Right hindlimb (tissue), 1 donor: ENCODE data around the gene B3GAT2.

Experiments used
- DNase-seq: peaks from one replicate; pipeline ENCODE4 v3.0.0-alpha.2; 2018

B3GAT2 gene

DNA sequence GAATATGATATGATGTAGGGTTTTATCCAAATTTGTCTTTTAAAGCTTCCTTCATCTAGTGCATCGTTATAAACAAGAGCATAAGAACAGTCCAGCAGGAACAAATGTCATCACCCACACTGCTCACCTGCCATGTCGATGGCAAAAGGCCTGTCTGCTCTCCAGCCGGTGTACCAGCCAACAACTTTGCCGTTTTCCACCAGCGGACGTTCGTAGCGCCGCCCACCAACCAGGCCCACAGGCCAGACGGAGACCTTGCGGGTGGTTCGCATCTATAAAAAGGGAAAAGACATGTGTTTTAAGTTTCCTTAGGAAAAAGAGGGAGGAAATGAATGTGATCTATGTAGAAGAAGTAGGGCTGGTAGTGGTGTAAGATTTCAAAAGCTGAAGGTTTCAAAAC is 62.9 kb downstream of the B3GAT2 start:
- DNase-seq: no peak

DNA sequence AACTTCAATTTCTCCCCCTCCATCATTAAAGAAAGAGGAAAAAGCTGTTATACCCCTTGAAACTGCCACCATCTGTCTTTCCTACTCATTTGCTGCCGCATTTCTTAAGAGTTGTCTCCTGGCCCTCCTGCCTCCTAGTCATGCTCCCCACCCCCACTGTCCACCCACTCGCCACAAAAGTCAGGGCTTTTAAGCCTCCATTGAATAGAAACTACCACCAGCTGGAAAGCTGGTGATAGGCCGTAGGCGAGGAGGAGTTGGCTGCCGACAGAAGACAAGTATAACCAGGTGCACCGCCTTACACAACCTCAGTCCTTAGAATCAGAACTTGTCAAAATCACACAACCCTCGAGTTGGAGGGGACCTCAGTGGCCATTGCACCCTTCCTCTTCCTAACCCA is 67.6 kb downstream of the B3GAT2 start:
- DNase-seq: no peak

DNA sequence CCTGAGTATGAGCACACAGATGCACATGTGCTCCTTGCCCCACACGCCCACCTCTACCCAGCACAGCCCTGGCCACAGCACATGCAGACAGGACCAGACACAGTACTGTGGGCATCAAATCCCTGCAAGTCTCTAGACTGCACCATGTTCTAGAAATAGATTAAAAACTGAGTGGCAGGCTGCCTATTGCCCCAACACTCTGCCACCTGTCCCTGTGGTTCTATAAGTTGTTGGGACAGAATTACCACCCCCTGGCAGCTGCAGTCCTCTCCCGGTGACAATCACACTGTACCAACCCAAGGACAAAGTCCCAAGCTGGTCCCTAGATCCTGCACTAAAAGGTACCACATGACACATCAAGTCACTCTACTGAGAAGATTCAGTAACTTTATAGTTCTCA is 70.2 kb downstream of the B3GAT2 start:
- DNase-seq: peak; percentile 30

DNA sequence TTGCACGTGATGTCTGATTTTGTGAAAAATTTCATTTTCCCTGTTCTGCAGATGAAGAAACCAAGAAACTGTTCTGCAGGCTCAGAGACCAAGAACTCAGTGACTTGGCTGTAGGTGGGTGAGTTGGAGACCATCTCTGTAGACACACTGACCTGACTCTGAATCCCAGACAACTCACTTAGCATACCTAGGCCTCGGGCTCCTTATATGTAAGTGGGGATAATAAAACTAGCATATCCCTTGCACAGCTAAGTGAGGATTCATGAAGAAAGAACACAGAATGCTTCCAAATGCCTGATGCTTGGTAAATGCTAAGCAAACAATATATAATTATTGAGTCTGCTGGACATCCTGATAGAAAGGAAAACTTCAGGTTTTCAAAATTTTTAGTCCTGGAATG is 70.8 kb downstream of the B3GAT2 start:
- DNase-seq: no peak

DNA sequence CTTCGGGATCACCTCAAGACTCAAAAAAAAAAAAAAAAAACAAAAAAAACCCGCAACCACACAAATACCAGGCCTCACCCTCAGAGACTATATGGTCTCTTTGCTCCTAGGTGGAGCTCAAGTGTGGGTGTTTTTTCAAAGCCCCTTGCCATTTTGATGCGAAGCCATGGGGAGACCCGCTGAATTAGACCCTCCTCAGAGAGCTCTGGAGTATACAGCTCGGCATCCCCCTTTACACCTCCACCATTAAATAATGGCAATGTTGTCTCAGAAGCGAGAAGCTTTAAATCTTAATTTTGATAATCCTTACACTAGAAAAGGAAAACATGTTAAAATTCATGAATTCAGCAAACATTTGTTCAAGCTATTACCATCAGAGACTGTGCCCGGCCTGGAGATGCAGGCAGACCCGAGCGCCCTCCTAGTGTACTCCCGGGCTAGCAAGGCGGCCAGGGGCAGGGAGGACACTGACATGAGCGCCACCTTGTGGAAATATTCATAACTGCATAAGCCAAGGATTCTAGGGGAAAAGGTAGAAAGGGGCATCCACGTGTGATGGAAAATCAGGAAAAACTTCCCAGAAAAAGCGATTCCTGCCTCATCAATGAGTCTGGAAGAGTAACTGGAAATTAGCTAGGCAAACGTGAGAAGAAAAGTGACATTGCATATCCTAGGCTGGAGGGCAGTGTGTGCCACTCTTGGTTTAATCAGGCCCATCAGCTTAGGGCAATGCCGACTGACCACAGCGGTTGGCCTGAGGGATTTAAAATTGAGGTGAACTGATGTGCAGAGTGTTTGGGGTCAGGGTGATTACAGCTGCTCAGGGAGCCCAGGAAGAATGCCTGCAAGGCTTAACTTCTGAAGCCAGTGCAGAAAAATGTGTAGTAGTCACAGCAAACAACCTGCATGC is 72.5 kb downstream of the B3GAT2 start:
- DNase-seq: peak; percentile 61

DNA sequence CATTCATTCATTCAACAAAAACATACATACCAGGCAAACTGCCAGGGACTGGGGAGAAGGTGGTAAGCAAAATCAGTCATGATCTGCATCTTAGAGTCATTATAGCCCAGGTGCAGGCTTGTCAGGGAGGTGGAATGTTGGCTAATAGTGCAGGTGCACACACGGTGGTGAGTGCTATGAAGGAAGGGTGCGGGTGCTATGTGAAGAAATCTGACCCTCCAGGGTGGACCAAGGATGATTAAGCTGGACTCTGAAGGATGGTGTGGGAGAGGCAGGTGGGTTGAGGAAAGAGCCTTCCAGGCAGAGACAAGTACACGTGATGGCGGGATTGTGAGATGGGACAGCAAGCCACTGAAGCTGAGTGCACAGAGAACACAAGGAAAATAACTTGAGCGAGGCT is 77.4 kb downstream of the B3GAT2 start:
- no peak for DNase-seq

DNA sequence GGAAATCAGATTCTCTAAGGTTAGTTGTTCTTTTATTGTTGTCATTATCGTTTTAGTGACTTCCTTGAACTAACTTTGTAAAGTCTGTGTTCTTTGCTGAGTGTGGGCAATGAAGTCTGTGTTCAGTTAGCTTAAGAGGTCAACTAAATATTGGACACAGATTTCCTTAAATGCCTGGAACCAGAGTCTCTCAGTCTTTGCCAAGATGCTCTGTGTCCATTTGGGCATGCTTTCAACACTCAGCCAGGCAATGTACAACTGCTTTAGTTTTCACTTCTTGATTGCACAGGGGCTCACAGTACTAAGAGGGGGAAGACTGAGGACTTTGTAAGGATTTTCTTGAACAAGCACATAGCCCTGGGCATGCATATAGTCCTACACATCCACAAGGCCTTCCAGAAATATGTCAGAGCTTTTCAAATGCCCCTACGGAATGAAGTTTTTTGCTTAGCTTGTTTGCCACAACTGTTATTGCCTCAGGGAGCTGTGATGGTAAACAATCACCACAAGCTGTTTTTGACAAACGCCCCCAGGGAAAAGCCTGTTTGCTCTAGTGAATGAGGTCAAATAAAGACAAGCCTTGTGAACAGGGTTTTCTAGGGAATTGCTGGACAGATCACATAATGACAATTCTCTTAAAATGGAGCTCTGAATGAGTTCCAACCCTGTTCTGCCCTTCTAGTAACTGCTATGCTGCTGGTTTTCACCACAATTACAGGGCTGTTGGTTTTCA is 82.5 kb downstream of the B3GAT2 start:
- DNase-seq: no peak

DNA sequence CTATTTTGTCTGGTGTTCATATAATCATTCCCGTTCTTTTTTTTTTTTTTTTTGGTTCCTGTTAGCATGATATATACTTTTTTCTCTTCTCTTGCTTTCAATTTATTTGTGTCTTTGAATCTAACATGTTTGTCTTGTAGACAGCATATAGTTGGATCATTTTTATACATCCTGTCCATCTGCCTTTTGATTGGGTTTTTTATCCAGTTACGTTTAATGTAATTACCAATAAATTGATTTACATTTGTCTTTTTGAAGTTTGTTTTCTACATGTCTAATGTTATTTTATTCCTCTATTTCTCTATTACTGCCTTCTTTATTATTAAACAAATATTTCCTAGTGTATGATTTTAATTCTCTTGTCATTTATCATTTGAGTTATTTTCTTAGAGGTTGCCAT is 84.4 kb downstream of the B3GAT2 start:
- no peak for DNase-seq

DNA sequence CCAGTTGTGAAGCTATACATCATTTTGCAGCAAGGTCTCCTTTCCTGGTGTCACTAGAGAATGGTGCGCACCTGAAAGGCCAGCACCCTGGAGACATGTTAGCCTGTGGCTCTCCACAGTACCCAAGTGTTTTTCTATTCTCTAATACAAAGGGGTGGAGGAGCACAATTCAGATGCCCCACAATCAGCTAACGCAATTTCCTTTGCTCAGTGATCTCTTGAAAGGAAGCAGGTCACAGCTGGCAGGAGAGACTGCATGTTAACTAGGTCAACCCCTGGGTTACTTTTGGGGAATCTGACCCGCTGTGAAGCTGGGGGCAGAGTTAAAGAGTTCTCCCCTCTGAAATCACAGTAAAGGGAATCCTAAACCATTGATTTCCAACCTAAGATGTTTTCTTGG is 92.5 kb downstream of the B3GAT2 start:
- DNase-seq: no peak

DNA sequence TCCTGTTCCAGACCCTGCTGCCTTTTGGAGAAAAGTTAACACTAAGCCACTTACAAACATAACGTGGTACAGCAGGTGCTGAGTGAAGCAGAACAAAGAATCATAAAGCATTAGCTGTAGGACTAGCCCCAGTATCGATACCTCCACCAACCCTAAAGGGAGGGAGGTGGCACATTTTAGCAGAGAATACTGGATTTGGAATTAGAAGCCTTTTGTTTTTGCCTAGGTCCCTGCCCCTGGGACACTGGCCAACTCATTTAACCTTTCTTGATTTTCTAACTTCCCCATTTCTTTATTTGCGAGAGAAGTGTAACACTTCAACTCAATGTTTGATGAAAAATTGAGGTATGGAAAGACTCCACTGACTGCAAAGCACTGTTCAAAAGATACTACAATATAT is 93.5 kb downstream of the B3GAT2 start:
- DNase-seq: no peak

DNA sequence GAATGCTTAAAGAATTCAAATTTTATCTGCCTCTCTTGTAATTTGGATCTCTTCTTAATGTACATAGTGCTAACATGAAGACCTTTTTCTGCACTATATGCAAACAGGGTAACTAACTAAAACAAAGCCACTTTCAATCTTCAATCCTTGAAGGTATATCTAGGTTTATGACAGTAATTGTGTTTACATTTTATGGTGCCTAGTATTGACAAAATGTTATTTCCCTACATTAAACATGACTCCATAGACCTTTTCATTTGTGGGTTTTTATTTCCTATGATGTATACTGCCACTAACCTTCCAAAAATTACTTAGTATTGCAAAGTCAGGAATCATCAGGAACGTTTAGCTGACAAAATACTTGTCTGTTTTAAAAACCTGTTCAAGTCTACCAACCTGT is 95.9 kb downstream of the B3GAT2 start:
- DNase-seq: no peak

DNA sequence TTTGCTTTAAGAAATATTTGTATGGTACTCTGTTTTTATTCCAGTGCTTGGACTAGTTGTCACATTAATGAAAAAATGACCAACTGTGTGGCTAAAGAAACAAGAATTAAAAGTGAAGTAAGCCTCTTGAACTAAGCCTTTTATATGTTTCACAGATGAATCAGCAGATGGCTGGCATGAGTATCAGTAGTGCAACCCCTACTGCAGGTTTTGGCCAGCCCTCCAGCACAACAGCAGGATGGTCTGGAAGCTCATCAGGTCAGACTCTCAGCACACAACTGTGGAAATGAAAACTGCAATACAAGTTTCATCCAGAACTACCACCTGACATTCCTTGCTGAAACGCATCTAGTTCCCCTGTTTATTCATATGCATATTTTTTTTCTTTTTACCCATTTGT is 96.8 kb downstream of the B3GAT2 start:
- DNase-seq: no peak

DNA sequence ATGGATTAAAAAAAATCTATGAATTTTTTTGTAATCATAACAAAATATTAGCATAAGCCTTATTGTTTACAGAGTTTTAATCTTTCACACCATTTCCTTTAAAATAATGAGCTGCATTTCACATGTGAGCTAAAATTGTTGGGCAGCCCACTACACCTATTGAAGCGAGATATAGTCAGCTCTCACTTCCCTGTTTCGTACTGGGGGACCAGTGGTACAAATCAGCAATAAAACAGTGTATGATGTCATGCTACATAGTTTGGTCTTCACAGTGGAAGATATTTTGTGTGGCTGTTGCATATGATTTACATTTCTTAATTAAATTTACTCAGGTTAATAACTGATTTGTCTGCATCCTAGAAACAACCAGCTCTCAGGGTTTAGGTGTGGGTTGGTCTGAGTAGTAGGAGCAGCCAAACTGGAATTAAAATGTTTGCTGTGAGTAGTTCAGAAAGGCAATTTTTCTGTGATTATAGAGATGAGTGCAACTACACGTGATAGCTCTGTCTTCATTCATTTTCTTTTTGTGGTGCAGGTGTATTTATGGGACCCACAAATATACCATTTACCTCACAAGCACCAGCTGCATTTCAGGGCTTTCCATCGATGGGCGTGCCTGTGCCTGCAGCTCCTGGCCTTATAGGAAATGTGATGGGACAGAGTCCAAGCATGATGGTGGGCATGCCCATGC is 99.3 kb downstream of the B3GAT2 start:
- no peak for DNase-seq

DNA sequence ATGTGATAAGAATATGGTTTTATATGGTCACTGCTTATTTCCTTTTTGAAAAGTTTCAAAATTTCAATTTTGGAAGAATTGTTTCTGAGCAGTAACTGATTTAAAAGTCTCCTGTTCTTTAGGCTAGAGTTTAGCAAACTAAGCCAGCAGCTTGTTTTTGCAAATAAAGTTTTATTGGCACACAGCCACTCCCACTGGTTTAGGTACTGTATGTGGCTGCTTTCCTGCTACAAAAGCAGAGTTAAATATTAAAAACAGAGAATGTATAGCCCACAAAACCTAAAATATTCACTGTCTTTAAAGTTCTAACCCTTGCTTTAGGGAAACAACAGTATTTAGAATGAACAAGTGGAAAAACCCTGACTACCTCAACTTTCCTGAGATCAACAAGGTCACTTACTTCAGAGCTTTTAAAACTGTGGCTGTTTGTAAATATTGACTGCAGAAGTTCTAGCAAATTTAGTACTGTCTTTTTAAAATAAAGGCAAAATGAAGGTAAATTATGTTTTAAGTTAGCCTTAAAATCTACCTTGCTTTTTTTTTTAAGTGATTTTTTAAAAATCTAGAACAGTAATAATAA is 104.1 kb downstream of the B3GAT2 start:
- DNase-seq: no peak

DNA sequence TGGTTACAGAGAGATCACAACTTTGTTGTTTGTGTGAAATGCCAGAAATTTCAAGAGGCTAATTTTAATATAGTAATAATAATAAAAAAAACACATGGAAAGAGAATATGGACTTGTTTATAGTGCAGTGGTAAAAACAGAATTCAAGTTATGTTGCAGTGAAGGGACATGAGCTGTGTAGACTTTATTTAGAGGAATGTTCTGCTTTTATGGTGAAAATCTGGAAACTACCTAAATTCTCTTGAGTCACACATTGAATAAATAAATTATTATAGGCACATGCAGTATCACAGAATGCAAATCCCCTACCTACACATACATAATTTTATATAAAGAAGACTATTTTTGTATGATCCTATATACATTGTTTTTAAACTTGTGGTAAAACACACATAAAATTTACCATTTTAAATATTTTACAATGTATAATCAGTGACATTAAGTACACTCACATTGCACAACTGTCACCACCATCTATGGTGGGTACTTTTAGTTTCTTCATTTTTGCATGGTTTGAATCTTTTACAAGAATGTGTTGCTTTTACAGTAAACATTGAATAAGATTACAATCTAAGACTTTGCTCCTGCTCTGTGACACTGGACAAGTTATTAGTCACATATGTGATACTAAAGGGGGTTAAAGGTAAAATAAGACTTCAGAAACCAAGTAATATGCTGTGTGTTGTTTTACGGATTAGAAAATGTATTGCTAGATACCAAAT is 107.4 kb downstream of the B3GAT2 start:
- no peak for DNase-seq

DNA sequence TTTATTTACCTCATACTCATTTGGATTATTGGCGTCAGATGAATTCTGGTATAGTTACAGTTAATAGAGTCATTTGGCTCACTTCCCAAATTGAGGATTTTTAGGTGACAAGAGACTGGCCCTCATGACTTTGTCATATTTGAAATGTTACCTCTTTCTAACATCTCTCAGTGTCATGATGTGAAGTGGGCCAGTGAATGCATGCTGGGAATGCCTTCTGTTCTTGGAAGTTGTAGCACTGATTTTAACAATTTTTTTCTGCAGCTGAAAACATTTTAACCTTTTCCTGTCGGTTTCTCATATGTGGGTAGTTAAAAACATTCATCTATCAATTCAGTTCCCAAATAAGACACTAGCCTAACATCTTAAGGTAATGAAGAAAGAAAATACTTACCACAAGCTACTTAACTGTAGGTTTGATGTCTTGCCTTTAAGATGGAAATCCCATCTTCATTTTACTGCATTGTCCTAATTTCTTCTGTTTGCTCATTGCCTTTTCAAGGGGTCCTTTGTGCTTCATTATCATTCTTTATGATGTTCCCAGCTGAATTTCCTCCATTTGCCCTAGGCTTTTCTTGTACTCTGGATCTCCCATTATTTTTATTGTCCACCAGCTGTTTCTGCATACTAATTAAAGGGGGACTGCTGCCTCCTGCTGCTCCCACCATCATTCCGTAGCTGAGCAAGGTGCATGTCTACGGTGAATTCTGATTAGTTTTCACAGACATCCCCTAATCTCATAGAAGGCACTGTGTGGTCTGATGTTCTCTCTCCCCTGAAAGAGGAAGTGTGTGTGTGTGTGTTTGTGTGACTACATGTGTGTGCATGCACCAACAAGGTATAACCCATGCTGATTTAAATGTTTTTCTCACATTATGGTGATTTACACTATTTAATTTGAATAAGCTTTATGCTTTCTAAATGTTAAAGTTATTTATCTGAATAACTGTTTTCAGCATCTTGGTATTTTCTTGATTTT is 109.5 kb downstream of the B3GAT2 start:
- no peak for DNase-seq

DNA sequence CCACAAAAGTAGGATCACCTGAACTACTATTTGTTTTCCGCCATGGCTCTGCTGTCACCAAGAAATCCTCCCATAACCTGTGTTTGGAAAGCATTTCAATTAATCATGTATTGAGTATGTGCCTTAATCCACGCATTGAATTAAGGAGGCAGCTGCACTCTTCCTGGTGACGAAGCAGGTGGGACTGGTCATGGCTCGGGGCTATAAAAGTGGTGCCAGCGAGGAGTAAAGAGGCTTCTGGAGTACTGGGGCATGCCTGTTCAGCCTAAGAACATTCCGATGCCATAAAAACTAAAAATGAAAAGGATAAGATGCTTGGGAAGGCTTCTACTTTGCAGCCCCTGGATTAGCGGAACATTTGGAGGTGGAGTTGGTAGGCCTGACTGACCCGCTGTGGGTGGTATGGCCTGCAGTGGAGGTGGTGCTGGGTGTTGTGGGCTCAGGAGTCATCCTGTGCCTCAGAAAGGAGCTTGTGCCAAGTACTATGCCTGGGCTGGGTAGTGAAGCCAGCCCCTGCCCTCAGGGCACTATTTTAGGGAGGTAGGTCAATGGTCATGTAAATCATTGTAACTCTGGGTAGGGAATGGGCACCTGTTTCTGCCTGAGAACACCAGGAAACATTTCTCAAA is 110.5 kb downstream of the B3GAT2 start:
- DNase-seq: no peak

DNA sequence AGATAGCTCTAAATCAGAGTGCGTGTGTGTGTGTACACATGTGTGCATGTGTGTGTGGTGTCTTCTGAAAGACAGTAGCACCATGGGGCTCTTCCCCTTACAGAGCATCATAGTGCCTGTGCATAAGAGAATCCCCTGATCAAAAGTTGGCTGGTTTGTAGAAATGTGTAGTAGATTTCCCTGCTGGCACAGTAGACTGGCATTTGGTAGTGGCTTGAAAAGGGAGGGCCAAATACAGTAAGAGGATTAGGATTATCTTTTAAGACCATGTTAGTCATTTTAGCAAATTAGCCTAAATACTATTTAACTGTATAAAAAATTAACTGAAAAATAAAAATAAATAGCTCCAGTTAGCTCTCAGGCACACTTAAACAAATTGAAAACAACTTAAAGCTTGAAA is 112.6 kb downstream of the B3GAT2 start:
- no peak for DNase-seq

DNA sequence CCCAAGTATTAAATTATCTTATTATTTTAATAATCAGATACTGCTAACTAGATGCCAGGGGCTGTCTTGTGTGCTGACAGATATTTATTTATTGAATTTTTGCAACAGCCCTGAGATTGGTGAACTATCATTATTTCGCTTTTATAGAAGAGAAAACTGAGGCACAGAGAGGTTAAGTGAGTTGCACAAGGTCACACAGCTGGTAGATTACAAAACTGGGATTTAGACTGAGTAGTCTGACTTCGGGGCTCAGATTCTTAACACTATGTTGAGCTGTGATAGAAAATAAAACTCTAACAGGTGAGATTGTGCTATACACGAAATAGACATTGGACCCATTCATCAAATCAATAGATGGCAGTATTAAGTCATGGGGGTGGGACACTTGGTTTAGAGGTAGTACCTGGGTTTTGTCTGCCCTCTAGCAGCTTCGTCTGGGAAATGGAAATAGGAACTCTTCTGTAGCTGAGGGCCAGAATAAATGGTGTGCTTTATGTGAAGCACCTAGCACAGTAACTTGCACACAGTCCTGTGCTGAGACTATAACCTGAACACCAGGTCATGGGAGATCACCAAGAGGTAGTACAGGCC is 113.4 kb downstream of the B3GAT2 start:
- DNase-seq: no peak

DNA sequence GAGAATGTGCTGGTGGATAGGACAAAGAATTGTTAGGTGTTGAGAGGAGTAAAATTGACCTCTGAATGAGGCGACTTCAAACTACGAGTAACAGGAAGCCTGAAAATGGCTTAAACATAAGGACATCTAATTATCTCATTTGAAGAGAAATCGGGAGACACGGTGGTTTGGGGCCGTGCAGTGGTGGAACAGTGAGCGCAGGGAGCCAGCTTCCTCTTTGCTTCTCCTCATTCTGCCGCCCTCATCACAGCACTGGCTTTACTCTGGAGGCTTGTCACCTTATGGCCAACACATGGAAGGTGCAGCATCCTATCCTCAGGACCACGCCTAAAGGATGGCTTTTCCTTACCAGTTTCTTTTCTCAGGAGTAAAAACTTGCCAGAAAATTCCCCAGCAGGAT is 114.3 kb downstream of the B3GAT2 start:
- no peak for DNase-seq

DNA sequence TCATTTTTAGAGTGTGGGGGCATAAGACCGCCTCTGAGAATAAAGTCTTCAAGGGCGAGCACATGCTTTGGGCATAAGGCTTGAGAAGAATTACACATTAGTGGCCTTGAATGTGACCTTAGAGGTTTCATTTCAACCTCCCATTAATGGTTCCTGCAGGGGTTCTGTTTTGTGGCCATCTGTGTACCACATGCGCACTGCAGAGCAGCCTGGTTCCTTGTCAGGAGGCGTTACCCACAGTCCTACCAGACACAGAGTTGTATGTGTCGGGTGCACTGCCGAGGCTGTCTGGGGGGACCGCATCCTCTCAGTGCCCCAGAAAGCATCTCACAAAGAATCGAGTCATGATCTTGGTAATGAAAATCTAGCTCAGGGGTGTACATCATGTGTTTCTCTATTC is 115.7 kb downstream of the B3GAT2 start:
- no peak for DNase-seq
